Esophagus muscularis mucosa (tissue), 4 donors: Measurements from ENCODE around the gene PARP6.

ENCODE experiments used
- CTCF ChIP-seq, 3 experiments: fragments of 200-600 bp in 2 of 3; fragments of 450-650 bp in 1 of 3; sonication (generic) in 2 of 3; IDR thresholded peaks; one replicate each; pipeline ENCODE4 v1.5.1; 2017 to 2019; ENCODE audit warnings: antibody characterized with exemption in 3 of 3, mild to moderate bottlenecking in 2 of 3, moderate library complexity in 1 of 3
- EP300 ChIP-seq: sonication (generic); formaldehyde crosslinking; IDR thresholded peaks from one replicate; pipeline ENCODE4 v1.6.1; 2017; ENCODE audit warnings: antibody characterized with exemption
- POLR2A ChIP-seq: fragments of 450-650 bp; IDR thresholded peaks from one replicate; pipeline ENCODE4 v1.6.1; 2017; ENCODE audit warnings: antibody characterized with exemption, moderate library complexity, mild to moderate bottlenecking, low read depth
- POLR2AphosphoS5 ChIP-seq, 2 donors: sonication (generic); formaldehyde crosslinking; IDR thresholded peaks; one replicate each; pipeline ENCODE4 v1.6.1; 2017; ENCODE audit warnings: antibody characterized with exemption in 2 of 2

GRCh38 chr15:72236381-72237003 is 35.9 kb downstream of the PARP6 start:
- TF ChIP-seq POLR2A (no peak), CTCF (IDR thresholded peaks at IDR 0.05) (no peak), POLR2AphosphoS5 (IDR thresholded peaks at IDR 0.05) (no peak), EP300 (no peak)
